D721Med (cell line): Measurements from ENCODE around the gene CMIP.

ENCODE experiments used
- DNase-seq: peaks from one replicate; pipeline ENCODE4 v3.0.0; 2011; ENCODE audit warnings: low spot score; ENCODE audit not compliant: insufficient read length
- FAIRE-seq: peaks from 2 replicates; lab custom pipeline; 2011; peaks lifted over from hg19 to GRCh38; lab: Jason Lieb, UNC
- CTCF ChIP-seq: IDR thresholded peaks from 2 replicates; pipeline ENCODE4 v1.5.1; 2012; ENCODE audit warnings: mild to moderate bottlenecking, control low read depth; ENCODE audit not compliant: insufficient read depth; ENCODE audit errors: missing control alignments

CMIP gene

GRCh38 chr16:81679721-81680430, 235.3 kb downstream of the CMIP start:
- FAIRE-seq (no peak), DNase-seq (no peak)
- TF ChIP-seq CTCF, result no peak

GRCh38 chr16:81680444-81681275, 236.1 kb downstream of the CMIP start:
- DNase-seq (no peak), FAIRE-seq (no peak)

GRCh38 chr16:81681311-81681710, 236.7 kb downstream of the CMIP start:
- FAIRE-seq (no peak), DNase-seq (no peak)
- TF ChIP-seq CTCF, result no peak

More at GRCh38 chr16:81680444-81681275, 236.1 kb downstream of the CMIP start:
- no peak for TF ChIP-seq CTCF

GRCh38 chr16:81684242-81684837, 239.7 kb downstream of the CMIP start:
- no peak for TF ChIP-seq CTCF
- FAIRE-seq (no peak), DNase-seq (no peak)

GRCh38 chr16:81684901-81685300, 240.3 kb downstream of the CMIP start:
- FAIRE-seq (no peak), DNase-seq (no peak)
- no peak for TF ChIP-seq CTCF

- FAIRE-seq (no peak), DNase-seq (no peak)
- TF ChIP-seq CTCF, result no peak
Observed at GRCh38 chr16:81686391-81687130, 242.0 kb downstream of the CMIP start.
